Mesenchymal stem cell (in vitro differentiated cells and primary cell): ENCODE results near the gene GBF1.

ENCODE experiments used
- DNase-seq: peaks from one replicate; pipeline ENCODE4 v3.0.0-alpha.2; 2013
- H2AFZ ChIP-seq: one replicate; pipeline ENCODE4 v1.6.1; 2013; ENCODE audit warnings: low read depth, mild to moderate bottlenecking, control low read depth, inconsistent platforms, low read length, moderate library complexity
- H2AK5ac ChIP-seq: 2 replicates; pipeline ENCODE4 v1.6.1; 2013; ENCODE audit warnings: low read length, moderate library complexity, mild to moderate bottlenecking, inconsistent platforms; ENCODE audit not compliant: severe bottlenecking
- H2BK120ac ChIP-seq: one replicate; pipeline ENCODE4 v1.6.1; 2013; ENCODE audit warnings: low read depth, mild to moderate bottlenecking, inconsistent platforms, low read length, moderate library complexity
- H2BK12ac ChIP-seq, 2 experiments: one replicate each; pipeline ENCODE4 v1.6.1; 2013; ENCODE audit warnings: inconsistent platforms in 2 of 2, low read length in 2 of 2, mild to moderate bottlenecking in 2 of 2, moderate library complexity in 2 of 2, control low read depth in 1 of 2
- H2BK15ac ChIP-seq: one replicate; pipeline ENCODE4 v1.6.1; 2013; ENCODE audit warnings: mild to moderate bottlenecking, low read depth, inconsistent platforms; ENCODE audit not compliant: poor library complexity, severe bottlenecking
- H2BK5ac ChIP-seq: 2 replicates; pipeline ENCODE4 v1.6.1; 2013; ENCODE audit warnings: low read depth, mild to moderate bottlenecking, low read length, control low read depth, inconsistent platforms; ENCODE audit not compliant: poor library complexity, severe bottlenecking
- H3K14ac ChIP-seq, 2 experiments: one replicate each; pipeline ENCODE4 v1.6.1; 2013; ENCODE audit warnings: inconsistent platforms in 2 of 2, low read length in 2 of 2, control low read depth in 1 of 2, mild to moderate bottlenecking in 1 of 2, moderate library complexity in 1 of 2
- H3K18ac ChIP-seq, 2 experiments: one replicate each; pipeline ENCODE4 v1.6.1; 2013; ENCODE audit warnings: inconsistent platforms in 2 of 2, low read length in 2 of 2, control low read depth in 1 of 2, low read depth in 1 of 2, mild to moderate bottlenecking in 1 of 2
- H3K23ac ChIP-seq, 2 experiments: one replicate each; pipeline ENCODE4 v1.6.1; 2013; ENCODE audit warnings: inconsistent platforms in 2 of 2, low read length in 2 of 2, mild to moderate bottlenecking in 2 of 2, moderate library complexity in 2 of 2, control low read depth in 1 of 2
- H3K27ac ChIP-seq: 2 replicates; pipeline ENCODE4 v1.5.1; 2013; ENCODE audit warnings: mild to moderate bottlenecking, moderate library complexity, low read length, control low read depth, inconsistent platforms; ENCODE audit not compliant: poor library complexity, severe bottlenecking
- H3K27me3 ChIP-seq, 2 experiments: 2 replicates each; pipeline versions ENCODE4 v1.6.1 to v1.7.0; 2013; ENCODE audit warnings: low read length in 2 of 2, mild to moderate bottlenecking in 2 of 2, moderate library complexity in 2 of 2, control low read depth in 1 of 2, inconsistent platforms in 1 of 2; ENCODE audit not compliant: control insufficient read depth in 1 of 2, insufficient read depth in 1 of 2
- H3K36me3 ChIP-seq, 2 experiments: 2 replicates each; pipeline versions ENCODE4 v1.6.1 to v1.7.0; 2013; ENCODE audit warnings: low read length in 2 of 2, control low read depth in 1 of 2, inconsistent platforms in 1 of 2, low read depth in 1 of 2, mild to moderate bottlenecking in 1 of 2; ENCODE audit not compliant: insufficient read depth in 2 of 2, control insufficient read depth in 1 of 2
- H3K4ac ChIP-seq, 2 experiments: one replicate each; pipeline ENCODE4 v1.6.1; 2013; ENCODE audit warnings: inconsistent platforms in 2 of 2, low read length in 2 of 2, mild to moderate bottlenecking in 2 of 2, moderate library complexity in 2 of 2, control low read depth in 1 of 2, low read depth in 1 of 2
- H3K4me1 ChIP-seq: 2 replicates; pipeline ENCODE4 v1.6.1; 2013; ENCODE audit warnings: low read depth, low read length, control low read depth; ENCODE audit not compliant: control insufficient read depth, insufficient read depth
- H3K4me2 ChIP-seq: 2 replicates; pipeline ENCODE4 v1.6.1; 2013; ENCODE audit warnings: low read length, mild to moderate bottlenecking, inconsistent platforms; ENCODE audit not compliant: poor library complexity, severe bottlenecking
- H3K4me3 ChIP-seq, 2 experiments: 2 replicates each; pipeline versions ENCODE4 v1.5.1 to v1.7.0; 2013; ENCODE audit warnings: low read length in 2 of 2, mild to moderate bottlenecking in 2 of 2, control low read depth in 1 of 2, low read depth in 1 of 2; ENCODE audit not compliant: insufficient read depth in 1 of 2
- H3K79me1 ChIP-seq: replicated peaks from 2 replicates; pipeline ENCODE4 v1.6.1; 2013; ENCODE audit warnings: mild to moderate bottlenecking, control low read depth, low read length, inconsistent platforms; ENCODE audit not compliant: poor library complexity, severe bottlenecking
- H3K9ac ChIP-seq: 2 replicates; pipeline ENCODE4 v1.7.0; 2013; ENCODE audit warnings: mild to moderate bottlenecking, low read length, moderate library complexity
- H3K9me3 ChIP-seq: 2 replicates; pipeline ENCODE4 v1.7.0; 2013; ENCODE audit warnings: mild to moderate bottlenecking, low read length; ENCODE audit not compliant: control insufficient read depth
- H4K8ac ChIP-seq: one replicate; pipeline ENCODE4 v1.6.1; 2013; ENCODE audit warnings: inconsistent platforms, mild to moderate bottlenecking, low read length, moderate library complexity
- H4K91ac ChIP-seq: one replicate; pipeline ENCODE4 v1.6.1; 2013; ENCODE audit warnings: mild to moderate bottlenecking, low read length, inconsistent platforms
- WGBS: methylation state at CpG from one replicate; pipeline ENCODE4 v1.1.7; 2013; ENCODE audit warnings: mixed read lengths; 5-methylcytosine and 5-hydroxymethylcytosine counted together

The GBF1 gene

GRCh38 chr10:102400076-102400475 is 154.7 kb downstream of the GBF1 start:
- peak overlapping the region; percentile 86 for H4K91ac ChIP-seq
- no peak overlapping the region for H3K27ac ChIP-seq
- H3K14ac ChIP-seq = no peak overlapping the region
- peak overlapping the region; percentile 96 for H4K8ac ChIP-seq
- H3K9ac ChIP-seq = peak overlapping the region; percentile 76
- no peaks in the 10 kb centered on the region for H3K9me3 ChIP-seq
- H2BK5ac ChIP-seq = no peak overlapping the region
- H3K4me1 ChIP-seq = peaks cover 61% of the 10 kb centered on the region
- no peak overlapping the region for H3K4me3 ChIP-seq
- no peak overlapping the region for H3K23ac ChIP-seq
- peak overlapping the region; percentile 73 for H3K4me2 ChIP-seq
- H3K79me1 ChIP-seq = peaks cover 23% of the 10 kb centered on the region
- peaks cover 31 to 71% of the 10 kb centered on the region in 2 experiments for H3K36me3 ChIP-seq
- peak overlapping the region; percentile 22 to 61 for H3K4ac ChIP-seq
- peak overlapping the region in 1 of 2 experiments; percentile 51 for H2BK12ac ChIP-seq
- 91% methylated on average over 16 of the region's 17 CpGs for WGBS
- H2AFZ ChIP-seq = no peak overlapping the region
- peak overlapping the region; percentile 54 for H2AK5ac ChIP-seq
- DNase-seq = no peak
- peak overlapping the region; percentile 68 for H2BK15ac ChIP-seq
- H2BK120ac ChIP-seq = no peak overlapping the region
- no peaks in the 10 kb centered on the region for H3K27me3 ChIP-seq
- H3K18ac ChIP-seq = peak overlapping the region in 1 of 2 experiments; percentile 70

- Histone ChIP-seq H3K79me1 (peaks cover 23% of the 10 kb centered on the region), H2BK120ac (no peak overlapping the region), H4K8ac (no peak overlapping the region), H3K9ac (no peak overlapping the region), H3K36me3 (peaks cover 31 to 71% of the 10 kb centered on the region in 2 experiments), H3K23ac (no peak overlapping the region), H3K4me3 (no peak overlapping the region), H3K27ac (no peak overlapping the region), H2BK15ac (no peak overlapping the region), H3K27me3 (peaks cover 5 to 6% of the 10 kb centered on the region in 2 experiments), H3K14ac (no peak overlapping the region), H2BK12ac (no peak overlapping the region), H2BK5ac (no peak overlapping the region), H3K4ac (no peak overlapping the region), H3K18ac (no peak overlapping the region), H3K4me2 (no peak overlapping the region), H2AFZ (no peak overlapping the region), H3K9me3 (no peaks in the 10 kb centered on the region), H4K91ac (no peak overlapping the region), H3K4me1 (peaks cover 61% of the 10 kb centered on the region), H2AK5ac (peak overlapping the region; percentile 66)
- no peak for DNase-seq
- 99% methylated on average over 22 of the region's 22 CpGs for WGBS
Measured at GRCh38 chr10:102400598-102401341, 155.4 kb downstream of the GBF1 start.

GRCh38 chr10:102401342-102401654 is 156.0 kb downstream of the GBF1 start:
- H4K8ac ChIP-seq = no peak overlapping the region
- H4K91ac ChIP-seq = no peak overlapping the region
- H3K9me3 ChIP-seq = no peaks in the 10 kb centered on the region
- H2AK5ac ChIP-seq = peak overlapping the region; percentile 67
- peak overlapping the region; percentile 50 for H3K27ac ChIP-seq
- DNase-seq = no peak
- H3K4me2 ChIP-seq = no peak overlapping the region
- H2BK15ac ChIP-seq = no peak overlapping the region
- H3K14ac ChIP-seq = no peak overlapping the region
- H3K27me3 ChIP-seq = peaks cover 11% of the 10 kb centered on the region in 2 experiments
- H2AFZ ChIP-seq = no peak overlapping the region
- H3K18ac ChIP-seq = no peak overlapping the region
- H3K4ac ChIP-seq = no peak overlapping the region
- peaks cover 19% of the 10 kb centered on the region for H3K79me1 ChIP-seq
- no peak overlapping the region for H2BK120ac ChIP-seq
- no peak overlapping the region for H2BK5ac ChIP-seq
- H3K23ac ChIP-seq = no peak overlapping the region
- H3K4me1 ChIP-seq = peaks cover 56% of the 10 kb centered on the region
- peaks cover 31 to 71% of the 10 kb centered on the region in 2 experiments for H3K36me3 ChIP-seq
- WGBS = 89% methylated on average over 8 of the region's 8 CpGs
- no peak overlapping the region for H3K9ac ChIP-seq
- peak overlapping the region in 1 of 2 experiments; percentile 60 for H2BK12ac ChIP-seq
- no peak overlapping the region for H3K4me3 ChIP-seq

GRCh38 chr10:102401735-102402511 is 156.6 kb downstream of the GBF1 start:
- WGBS = 67% methylated on average over 18 of the region's 18 CpGs
- Histone ChIP-seq H3K23ac (no peak overlapping the region), H3K4me3 (no peak overlapping the region)

More at GRCh38 chr10:102401735-102402511, 156.6 kb downstream of the GBF1 start:
- DNase-seq = peak; percentile 50
- H2BK12ac ChIP-seq = no peak overlapping the region
- H3K18ac ChIP-seq = no peak overlapping the region
- no peak overlapping the region for H2BK15ac ChIP-seq
- H2BK120ac ChIP-seq = no peak overlapping the region
- no peaks in the 10 kb centered on the region for H3K9me3 ChIP-seq
- no peak overlapping the region for H3K14ac ChIP-seq
- H3K4me1 ChIP-seq = peaks cover 50% of the 10 kb centered on the region
- H2AK5ac ChIP-seq = peak overlapping the region; percentile 67
- no peak overlapping the region for H4K8ac ChIP-seq
- peaks cover 31 to 66% of the 10 kb centered on the region in 2 experiments for H3K36me3 ChIP-seq
- H3K27me3 ChIP-seq = peaks cover 14% of the 10 kb centered on the region in 2 experiments
- H3K4me2 ChIP-seq = peak overlapping the region; percentile 57
- no peak overlapping the region for H3K9ac ChIP-seq
- no peak overlapping the region for H2BK5ac ChIP-seq
- no peak overlapping the region for H3K4ac ChIP-seq
- peak overlapping the region; percentile 50 for H3K27ac ChIP-seq
- no peak overlapping the region for H2AFZ ChIP-seq
- H3K79me1 ChIP-seq = peaks cover 12% of the 10 kb centered on the region
- H4K91ac ChIP-seq = no peak overlapping the region
